Parathyroid adenoma (tissue), 2 donors: ENCODE results near the gene UBE2E2.

Experiments used
- H2AFZ ChIP-seq: fragments of 300-600 bp; sonication (generic); one replicate; pipeline ENCODE4 v1.7.0; 2017; ENCODE audit warnings: antibody characterized with exemption, mild to moderate bottlenecking
- H3K27ac ChIP-seq: fragments of 300-600 bp; sonication (generic); one replicate; pipeline ENCODE4 v1.7.0; 2017
- H3K27me3 ChIP-seq: fragments of 300-600 bp; sonication (generic); one replicate; pipeline ENCODE4 v1.7.0; 2017; ENCODE audit warnings: low read length; ENCODE audit not compliant: control insufficient read depth, insufficient read depth
- H3K36me3 ChIP-seq: fragments of 300-600 bp; sonication (generic); one replicate; pipeline ENCODE4 v1.7.0; 2017; ENCODE audit warnings: low read length; ENCODE audit not compliant: control insufficient read depth, insufficient read depth
- H3K4me1 ChIP-seq: fragments of 300-600 bp; sonication (generic); one replicate; pipeline ENCODE4 v1.7.0; 2017; ENCODE audit warnings: control low read depth
- H3K4me2 ChIP-seq: fragments of 300-600 bp; sonication (generic); one replicate; pipeline ENCODE4 v1.7.0; 2017; ENCODE audit warnings: low read length
- H3K4me3 ChIP-seq: fragments of 300-600 bp; sonication (generic); one replicate; pipeline ENCODE4 v1.7.0; 2017; ENCODE audit warnings: low read depth, low read length
- H3K79me2 ChIP-seq: fragments of 300-600 bp; sonication (generic); one replicate; pipeline ENCODE4 v1.7.0; 2017; ENCODE audit warnings: control low read depth
- H3K9ac ChIP-seq: fragments of 300-600 bp; sonication (generic); one replicate; pipeline ENCODE4 v1.7.0; 2017; ENCODE audit warnings: mild to moderate bottlenecking
- H3K9me3 ChIP-seq: fragments of 300-600 bp; sonication (generic); one replicate; pipeline ENCODE4 v1.7.0; 2017; ENCODE audit warnings: low read length; ENCODE audit not compliant: control insufficient read depth
- TF ChIP-seq, protein P1 (sequence below): fragments of 300-600 bp; sonication (generic); IDR thresholded peaks from one replicate; pipeline ENCODE4 v1.7.0; 2017; ENCODE audit warnings: antibody characterized with exemption, mild to moderate bottlenecking
- donor health status: primary hyperparathyroidism.

UBE2E2 gene

DNA sequence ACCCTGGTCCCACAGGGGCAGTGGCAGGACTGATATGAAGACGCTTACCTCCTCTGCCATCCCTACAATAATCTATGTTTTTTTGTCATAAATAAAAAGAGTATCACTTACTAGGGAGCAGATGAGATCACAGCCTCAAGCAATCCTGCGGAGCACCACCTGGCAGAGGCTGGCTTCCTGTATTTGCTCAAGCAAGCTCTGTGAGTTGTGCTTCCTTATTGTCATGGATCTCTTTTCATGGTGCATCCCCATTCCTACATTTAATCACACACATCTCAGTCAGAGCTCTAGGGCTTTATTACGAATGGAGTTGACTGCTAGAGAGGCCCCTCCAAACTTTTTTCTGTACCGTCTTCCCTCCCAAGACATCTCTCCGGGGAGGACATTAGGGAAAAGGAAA, 186.0 kb downstream of the UBE2E2 start:
- no peak overlapping the region for H3K27ac ChIP-seq
- H3K4me2 ChIP-seq: no peak overlapping the region
- H3K4me1 ChIP-seq: peaks cover 6% of the 10 kb centered on the region
- no peaks in the 10 kb centered on the region for H3K27me3 ChIP-seq
- TF ChIP-seq, protein P1, sequence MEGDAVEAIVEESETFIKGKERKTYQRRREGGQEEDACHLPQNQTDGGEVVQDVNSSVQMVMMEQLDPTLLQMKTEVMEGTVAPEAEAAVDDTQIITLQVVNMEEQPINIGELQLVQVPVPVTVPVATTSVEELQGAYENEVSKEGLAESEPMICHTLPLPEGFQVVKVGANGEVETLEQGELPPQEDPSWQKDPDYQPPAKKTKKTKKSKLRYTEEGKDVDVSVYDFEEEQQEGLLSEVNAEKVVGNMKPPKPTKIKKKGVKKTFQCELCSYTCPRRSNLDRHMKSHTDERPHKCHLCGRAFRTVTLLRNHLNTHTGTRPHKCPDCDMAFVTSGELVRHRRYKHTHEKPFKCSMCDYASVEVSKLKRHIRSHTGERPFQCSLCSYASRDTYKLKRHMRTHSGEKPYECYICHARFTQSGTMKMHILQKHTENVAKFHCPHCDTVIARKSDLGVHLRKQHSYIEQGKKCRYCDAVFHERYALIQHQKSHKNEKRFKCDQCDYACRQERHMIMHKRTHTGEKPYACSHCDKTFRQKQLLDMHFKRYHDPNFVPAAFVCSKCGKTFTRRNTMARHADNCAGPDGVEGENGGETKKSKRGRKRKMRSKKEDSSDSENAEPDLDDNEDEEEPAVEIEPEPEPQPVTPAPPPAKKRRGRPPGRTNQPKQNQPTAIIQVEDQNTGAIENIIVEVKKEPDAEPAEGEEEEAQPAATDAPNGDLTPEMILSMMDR: no peak
- no peak overlapping the region for H2AFZ ChIP-seq
- no peaks in the 10 kb centered on the region for H3K36me3 ChIP-seq
- peaks cover 10% of the 10 kb centered on the region for H3K79me2 ChIP-seq
- no peak overlapping the region for H3K4me3 ChIP-seq
- no peak overlapping the region for H3K9ac ChIP-seq
- H3K9me3 ChIP-seq: no peaks in the 10 kb centered on the region

DNA sequence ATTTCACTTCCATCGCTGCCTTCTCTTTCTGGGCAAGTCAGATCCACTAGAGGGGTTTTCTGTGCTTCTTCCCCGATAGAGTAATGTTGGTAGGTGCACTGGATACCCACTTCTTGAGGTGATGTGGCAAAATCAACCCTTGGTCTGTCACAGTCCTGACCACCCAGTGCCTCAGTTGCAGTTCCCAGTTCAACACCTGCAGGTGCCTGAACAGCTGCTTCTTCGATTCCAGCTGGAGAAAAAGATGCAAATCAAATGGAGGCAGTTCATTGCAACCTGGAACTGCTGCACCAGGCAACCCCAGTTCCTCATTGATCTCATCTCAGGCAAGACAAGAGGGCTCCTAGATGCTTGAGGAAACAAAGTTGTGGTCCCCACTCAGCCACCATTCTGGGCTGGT, 186.6 kb downstream of the UBE2E2 start:
- peaks cover 6% of the 10 kb centered on the region for H3K4me1 ChIP-seq
- no peak overlapping the region for H3K4me2 ChIP-seq
- TF ChIP-seq, protein P1: no peak
- H3K79me2 ChIP-seq: peaks cover 10% of the 10 kb centered on the region
- H3K4me3 ChIP-seq: no peak overlapping the region
- no peak overlapping the region for H2AFZ ChIP-seq
- no peaks in the 10 kb centered on the region for H3K27me3 ChIP-seq
- H3K36me3 ChIP-seq: no peaks in the 10 kb centered on the region
- H3K9me3 ChIP-seq: no peaks in the 10 kb centered on the region
- no peak overlapping the region for H3K27ac ChIP-seq
- no peak overlapping the region for H3K9ac ChIP-seq

DNA sequence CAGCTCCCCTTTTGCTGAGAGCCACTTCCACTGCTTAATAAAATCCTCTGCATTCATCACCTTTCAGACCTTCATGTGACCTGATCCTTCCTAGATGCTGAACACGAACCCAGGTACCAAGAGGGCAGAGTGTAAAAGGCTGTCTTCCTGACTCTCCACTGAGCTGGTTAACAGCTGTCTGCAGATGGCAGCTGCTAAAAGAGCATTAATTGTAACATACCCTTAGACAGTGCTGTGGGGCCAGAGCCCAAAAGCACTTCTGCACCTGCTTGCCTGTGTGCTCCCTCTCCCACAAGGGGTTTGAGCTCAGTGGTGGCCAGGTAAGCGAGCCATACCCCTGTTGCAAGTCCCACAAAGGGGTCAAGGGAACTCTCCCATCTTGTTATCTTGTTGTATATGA, 187.3 kb downstream of the UBE2E2 start:
- no peaks in the 10 kb centered on the region for H3K36me3 ChIP-seq
- H3K27ac ChIP-seq: no peak overlapping the region
- H3K4me1 ChIP-seq: peaks cover 2% of the 10 kb centered on the region
- no peak overlapping the region for H3K4me2 ChIP-seq
- H3K27me3 ChIP-seq: no peaks in the 10 kb centered on the region
- H3K4me3 ChIP-seq: no peak overlapping the region
- no peak overlapping the region for H2AFZ ChIP-seq
- peaks cover 13% of the 10 kb centered on the region for H3K79me2 ChIP-seq
- TF ChIP-seq, protein P1: no peak
- H3K9me3 ChIP-seq: no peaks in the 10 kb centered on the region
- no peak overlapping the region for H3K9ac ChIP-seq

DNA sequence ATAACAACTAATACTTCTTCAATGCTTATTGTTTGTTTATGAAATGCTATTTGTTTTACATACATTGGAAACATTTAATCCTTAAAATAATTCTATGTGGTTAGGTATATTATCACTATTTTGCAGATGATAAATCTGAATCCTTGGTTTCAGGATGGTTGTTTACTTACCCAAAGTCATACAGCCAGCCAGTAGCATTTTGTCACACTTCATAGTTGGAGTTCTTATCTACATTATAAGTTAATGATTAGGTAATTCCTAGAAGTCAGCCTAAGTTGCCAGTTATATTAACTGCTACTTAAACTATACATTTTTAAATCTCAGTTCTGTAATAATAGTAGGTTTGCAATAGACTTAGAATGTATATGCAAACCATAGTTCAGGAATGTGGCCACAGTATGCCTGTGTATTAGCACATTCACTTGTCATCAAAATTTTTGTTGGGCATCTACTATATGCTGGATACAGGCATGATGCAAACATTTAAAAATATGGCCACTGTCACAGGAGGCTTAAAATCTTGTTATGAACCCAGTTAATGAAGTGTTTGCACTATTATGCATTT, 187.9 kb downstream of the UBE2E2 start:
- H2AFZ ChIP-seq: no peak overlapping the region
- no peak overlapping the region for H3K4me3 ChIP-seq
- H3K9me3 ChIP-seq: no peaks in the 10 kb centered on the region
- TF ChIP-seq, protein P1: no peak
- H3K27me3 ChIP-seq: no peaks in the 10 kb centered on the region
- H3K36me3 ChIP-seq: no peaks in the 10 kb centered on the region
- H3K9ac ChIP-seq: no peak overlapping the region
- H3K4me1 ChIP-seq: peaks cover 2% of the 10 kb centered on the region
- no peak overlapping the region for H3K4me2 ChIP-seq
- H3K79me2 ChIP-seq: peaks cover 13% of the 10 kb centered on the region
- no peak overlapping the region for H3K27ac ChIP-seq

DNA sequence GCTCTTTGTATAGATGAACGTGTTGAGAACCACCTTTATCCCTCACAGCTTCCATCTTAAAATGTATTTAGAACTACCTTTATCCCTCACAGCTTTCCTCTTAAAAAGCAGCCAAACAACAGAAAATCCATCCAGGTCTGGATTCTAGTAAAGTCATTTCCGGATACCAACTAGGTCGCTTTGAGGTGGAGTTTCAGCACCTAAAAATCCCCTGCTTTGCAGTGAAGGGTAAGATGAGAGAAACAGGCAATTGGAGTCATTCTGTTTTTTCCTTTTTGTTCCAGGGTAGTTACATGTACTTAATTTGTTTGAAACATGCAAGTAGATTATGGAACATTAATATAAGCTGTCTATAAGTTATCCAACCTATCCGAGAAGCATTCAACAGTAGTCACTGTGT, 192.0 kb downstream of the UBE2E2 start:
- H3K36me3 ChIP-seq: no peaks in the 10 kb centered on the region
- no peak overlapping the region for H2AFZ ChIP-seq
- H3K9me3 ChIP-seq: no peaks in the 10 kb centered on the region
- no peak overlapping the region for H3K27ac ChIP-seq
- no peaks in the 10 kb centered on the region for H3K27me3 ChIP-seq
- peaks cover 10% of the 10 kb centered on the region for H3K79me2 ChIP-seq
- H3K9ac ChIP-seq: no peak overlapping the region
- H3K4me1 ChIP-seq: peaks cover 2% of the 10 kb centered on the region
- H3K4me2 ChIP-seq: no peak overlapping the region
- no peak overlapping the region for H3K4me3 ChIP-seq
- TF ChIP-seq, protein P1: no peak
